Smooth muscle cell of the brain vasculature (primary cell): ENCODE measurements around the gene CUTA.

Experiments used
- DNase-seq: peaks from one replicate; pipeline ENCODE4 v3.0.0-alpha.2; 2012; ENCODE audit warnings: low read depth, low spot score

Gene CUTA

DNA sequence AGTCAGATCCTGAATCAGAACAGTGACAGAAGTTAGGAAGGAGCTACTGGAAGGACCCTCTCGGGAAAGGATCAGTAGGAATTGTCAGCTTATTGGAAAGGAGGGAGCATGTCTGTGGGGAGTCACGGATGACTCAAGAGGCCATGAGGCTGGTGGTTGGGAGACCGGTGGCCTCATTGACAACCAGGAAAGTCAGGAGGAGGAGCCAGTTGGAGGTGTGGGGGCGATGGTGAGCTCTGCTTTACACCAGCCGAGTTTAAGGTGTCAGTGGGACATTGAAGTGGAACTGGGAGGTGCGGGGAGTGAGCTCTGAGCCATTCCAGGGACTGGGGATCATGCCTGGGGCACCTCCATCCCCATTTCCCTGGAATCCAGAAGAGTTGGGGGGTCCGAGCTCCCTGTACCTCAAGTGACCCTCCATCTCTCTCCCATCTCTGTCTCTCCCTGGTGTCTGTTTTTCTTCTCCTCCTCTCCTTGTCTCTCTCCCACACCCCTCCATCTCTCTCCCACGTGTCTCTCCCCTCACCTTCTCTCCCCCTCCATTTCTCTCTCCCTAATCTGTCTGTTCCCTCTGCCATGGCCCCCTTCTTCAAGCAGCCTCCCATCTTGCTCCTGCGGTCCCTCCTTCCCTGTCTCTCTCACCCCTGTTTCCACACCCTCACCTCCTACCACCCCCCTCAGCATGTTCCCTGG, 22.2 kb upstream of the CUTA start:
- DNase-seq: no peak

DNA sequence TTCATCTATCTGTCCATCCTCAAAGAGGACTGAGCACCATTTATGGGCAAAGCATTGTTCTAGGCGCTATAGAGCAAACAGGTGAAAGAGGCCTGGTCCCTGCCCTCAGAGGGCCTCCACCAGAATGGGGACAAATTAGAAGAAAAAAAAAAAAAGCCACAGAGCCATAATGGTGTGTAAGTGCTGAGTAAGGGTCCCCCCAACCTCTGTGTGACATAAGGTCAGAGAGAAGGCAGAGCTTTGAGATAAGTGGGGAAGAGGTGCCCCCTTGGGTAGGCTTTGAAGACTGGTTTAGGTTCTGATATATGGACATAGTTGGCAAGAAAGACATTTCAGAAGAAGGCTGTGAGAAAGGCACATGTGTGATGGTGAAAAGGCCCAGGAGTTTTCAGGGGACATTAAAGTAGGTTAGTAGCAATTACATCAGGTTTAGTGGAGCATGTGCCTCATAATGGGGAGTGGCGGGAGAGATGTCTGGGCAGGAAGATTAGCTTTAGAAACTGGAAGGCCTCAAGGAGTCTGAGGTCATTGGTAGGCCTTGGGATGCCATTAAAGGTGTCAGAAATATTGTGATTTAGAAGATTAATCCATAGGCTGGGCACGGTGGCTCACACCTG, 21.2 kb upstream of the CUTA start:
- no peak for DNase-seq

DNA sequence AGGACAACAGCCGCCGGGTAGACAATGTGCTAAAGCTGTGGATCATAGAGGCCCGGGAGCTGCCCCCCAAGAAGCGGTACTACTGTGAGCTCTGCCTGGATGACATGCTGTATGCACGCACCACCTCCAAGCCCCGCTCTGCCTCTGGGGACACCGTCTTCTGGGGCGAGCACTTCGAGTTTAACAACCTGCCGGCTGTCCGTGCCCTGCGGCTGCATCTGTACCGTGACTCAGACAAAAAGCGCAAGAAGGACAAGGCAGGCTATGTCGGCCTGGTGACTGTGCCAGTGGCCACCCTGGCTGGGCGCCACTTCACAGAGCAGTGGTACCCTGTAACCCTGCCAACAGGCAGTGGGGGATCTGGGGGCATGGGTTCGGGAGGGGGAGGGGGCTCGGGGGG, 19.8 kb upstream of the CUTA start:
- DNase-seq: no peak

- no peak for DNase-seq
These were observed 17.1 kb upstream of the CUTA start for GRCh38 chr6:33434961-33435360.

DNA sequence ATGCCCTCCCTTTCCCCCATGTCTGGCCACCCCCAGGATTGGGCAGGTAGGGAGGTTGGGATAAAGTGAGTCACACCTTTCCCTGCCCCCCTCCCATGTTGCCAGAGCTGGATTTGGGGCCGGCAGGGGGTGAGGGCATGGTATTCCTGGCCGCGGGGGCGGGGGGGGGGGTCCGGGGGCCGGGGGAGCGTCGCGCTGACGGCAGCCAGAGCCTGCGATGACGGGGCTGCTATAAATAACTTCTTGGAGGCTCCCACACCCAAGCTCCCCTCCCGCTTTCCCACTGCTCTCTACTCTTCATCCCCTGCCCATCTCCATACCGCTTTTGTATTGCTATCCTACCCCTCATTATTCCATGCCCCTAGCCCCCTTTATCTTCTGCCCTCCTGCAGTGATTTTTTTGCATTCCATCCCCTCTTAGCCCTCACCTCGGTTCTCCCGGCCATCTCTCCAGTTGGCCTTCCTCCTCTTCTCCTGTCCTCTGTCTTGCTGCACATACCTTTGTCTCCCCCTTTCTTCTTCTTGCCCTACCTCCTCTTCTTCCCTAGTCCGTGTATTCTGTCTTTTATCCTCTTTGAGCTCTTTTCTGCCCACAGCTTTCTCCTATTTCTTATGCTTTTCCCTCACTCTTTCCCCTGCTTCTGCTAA, 15.8 kb upstream of the CUTA start:
- no peak for DNase-seq

- DNase-seq: no peak
These were observed 15.2 kb upstream of the CUTA start for GRCh38 chr6:33433001-33433543.

- no peak for DNase-seq
These were observed 14.6 kb upstream of the CUTA start for GRCh38 chr6:33432546-33432945.

- no peak for DNase-seq
These were observed 14.1 kb upstream of the CUTA start for GRCh38 chr6:33431880-33432541.

- no peak for DNase-seq
These were observed 13.3 kb upstream of the CUTA start for GRCh38 chr6:33430991-33431879.

GRCh38 chr6:33430334-33430733, 12.4 kb upstream of the CUTA start:
- DNase-seq: no peak

DNA sequence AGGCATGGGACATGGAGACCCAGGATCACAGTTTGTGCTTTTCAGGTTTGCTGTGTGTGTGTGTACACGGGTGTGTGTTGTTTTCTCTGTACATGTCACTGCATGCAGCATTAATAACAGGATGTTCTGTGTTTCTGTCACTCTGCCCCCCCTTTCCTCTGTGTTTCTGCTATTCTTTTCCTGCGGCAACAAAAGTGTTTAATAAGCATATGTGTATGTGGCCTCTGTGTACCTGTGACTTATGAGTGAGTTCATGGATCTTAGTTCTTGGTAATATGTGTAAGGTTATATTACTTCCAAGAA, 11.8 kb upstream of the CUTA start:
- DNase-seq: no peak

DNA sequence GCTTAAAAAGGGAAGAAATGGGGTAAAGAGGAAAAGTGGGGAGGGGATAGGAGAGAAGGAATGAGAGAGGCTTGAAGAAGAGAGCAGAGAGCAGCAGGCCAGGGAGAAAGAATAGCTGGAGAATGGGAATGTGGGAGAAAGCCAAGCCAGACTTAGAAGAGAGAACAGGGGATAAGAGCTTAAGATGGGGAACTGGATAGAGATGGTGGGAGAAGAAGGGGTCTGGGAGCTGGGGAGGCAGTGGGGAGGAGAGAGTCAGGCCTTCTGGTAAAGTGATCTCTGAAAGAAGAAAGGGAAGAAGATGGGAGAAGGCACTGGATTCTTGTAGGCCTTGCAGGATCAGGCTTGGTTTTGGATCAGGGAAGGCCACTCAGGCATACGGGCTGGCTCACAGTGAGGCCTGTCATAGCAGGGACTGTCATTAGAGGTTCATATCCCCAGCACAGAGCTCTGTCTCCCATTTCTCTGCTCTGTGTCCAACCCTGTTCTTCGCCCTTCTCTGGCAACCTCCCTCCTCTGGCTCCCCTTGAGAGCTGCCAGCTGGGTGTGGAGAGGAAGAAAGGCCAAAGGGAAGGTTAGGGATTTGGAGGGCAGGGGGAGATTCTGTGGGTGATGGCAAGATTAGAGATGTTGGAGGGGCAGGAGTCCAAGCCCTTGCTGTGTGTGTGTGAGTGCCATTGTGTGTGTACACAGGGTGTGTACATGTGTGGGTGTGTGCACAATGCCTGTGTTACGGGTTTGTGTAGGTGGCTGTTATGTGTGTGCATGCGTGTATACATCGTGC, 11.3 kb upstream of the CUTA start:
- DNase-seq: no peak

DNA sequence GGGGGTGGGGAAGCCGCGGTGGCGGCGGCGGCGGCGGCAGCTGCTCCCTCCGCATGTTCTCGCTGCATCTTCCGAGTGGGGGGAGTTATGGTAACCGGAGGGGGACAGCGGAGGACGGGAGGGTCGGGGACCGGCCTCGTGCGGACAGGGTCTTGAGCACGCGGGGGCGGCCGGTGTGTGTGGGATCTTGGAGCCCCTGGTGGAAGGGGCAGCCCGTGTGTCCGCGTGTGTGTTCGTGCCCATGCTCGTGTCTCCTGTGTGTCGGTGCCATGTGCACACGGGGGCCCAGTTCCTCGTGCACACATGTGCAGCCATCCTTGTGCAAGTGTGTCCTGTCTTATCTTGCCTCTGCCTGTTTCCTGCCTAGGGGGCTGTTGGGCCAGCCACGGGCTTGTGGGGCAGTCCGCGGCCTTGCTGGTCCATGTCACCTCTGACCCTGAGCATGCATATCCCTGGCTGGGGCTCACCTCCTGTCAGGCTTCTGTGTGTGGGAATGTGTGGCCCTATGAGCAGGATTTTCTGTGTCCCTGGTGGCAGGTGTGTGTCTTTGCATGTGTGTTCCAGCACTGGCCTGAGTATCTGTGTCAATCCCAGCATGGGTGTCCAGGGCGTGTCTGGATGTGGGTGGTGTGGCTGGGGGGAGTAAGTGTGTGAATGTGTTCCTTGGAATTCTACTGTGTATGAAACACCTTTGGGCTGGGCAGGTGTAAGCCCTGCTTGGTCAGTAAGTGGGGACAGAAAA, 10.5 kb upstream of the CUTA start:
- no peak for DNase-seq

- no peak for DNase-seq
These were observed 9.8 kb upstream of the CUTA start for GRCh38 chr6:33427585-33428223.

- no peak for DNase-seq
These were observed 8.9 kb upstream of the CUTA start for GRCh38 chr6:33426590-33427511.

DNA sequence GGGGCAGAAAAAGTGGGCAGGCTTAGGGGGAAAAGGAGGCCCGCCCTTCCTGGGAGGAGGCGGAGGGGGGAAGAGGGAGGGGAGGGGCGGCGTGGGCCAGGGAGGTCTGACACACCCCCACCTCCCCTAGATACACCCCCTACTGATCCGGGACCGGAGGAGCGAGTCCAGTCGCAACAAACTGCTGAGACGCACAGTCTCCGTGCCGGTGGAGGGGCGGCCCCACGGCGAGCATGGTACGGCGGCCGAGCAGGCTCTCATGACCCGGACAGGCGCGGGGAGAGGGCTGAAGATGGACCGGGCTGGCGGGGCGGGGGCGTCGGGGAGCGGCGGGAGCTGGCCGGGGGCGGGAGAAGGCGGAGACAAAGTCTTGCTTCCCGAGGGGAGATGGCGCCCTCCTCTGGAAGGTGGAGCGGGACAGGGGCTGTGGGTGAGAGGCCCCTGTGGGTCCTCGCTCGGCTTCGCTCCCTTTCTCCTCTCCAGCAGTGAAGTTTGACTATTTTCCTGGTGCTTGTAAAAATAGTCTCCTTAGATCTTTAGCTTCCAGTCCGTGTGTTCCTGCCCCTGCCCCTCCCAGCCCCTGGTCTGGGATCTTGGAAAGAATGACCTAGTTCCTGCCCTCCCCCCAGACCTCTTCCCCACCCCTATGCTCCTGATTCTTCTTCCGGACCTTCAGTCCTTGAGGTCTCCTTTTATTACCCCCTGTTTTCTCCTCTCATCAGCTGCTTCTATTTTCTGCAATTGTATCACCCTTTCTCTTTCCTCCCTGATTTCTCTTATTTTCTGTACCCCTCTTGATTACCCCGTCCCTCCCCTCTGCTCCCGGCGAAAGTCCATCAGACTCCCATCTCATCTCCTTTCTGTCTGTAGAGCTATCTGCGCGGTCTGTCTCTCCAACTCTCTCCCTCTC, 8.0 kb upstream of the CUTA start:
- peak; percentile 51 for DNase-seq
